B cell (primary cell): ENCODE data around the gene GRK1. TPM values are rescaled to one million over a fixed set of nuclear protein-coding genes. Genes with fewer than 3 reads are reported as not detected.

Experiments used
- ATAC-seq: fragments of 200-7000 bp; cut with Tn5 transposase; one replicate; pipeline ENCODE4 v1.10.0; 2021; ENCODE audit warnings: low read depth, mild to moderate bottlenecking, moderate number of reproducible peaks, moderate library complexity
- CTCF ChIA-PET: fragments of 350-600 bp; sonication (Branson Sonifier 250); formaldehyde crosslinking; loops from one replicate; lab custom pipeline; 2021; ENCODE audit warnings: antibody characterized with exemption, inconsistent platforms; lab: Charles Lee
- POLR2A ChIA-PET: fragments of 350-600 bp; sonication (Branson Sonifier 250); formaldehyde crosslinking; loops from one replicate; lab custom pipeline; 2021; ENCODE audit warnings: antibody characterized with exemption; lab: Charles Lee
- DNase-seq: peaks from one replicate; pipeline ENCODE4 v3.0.0; 2013
- H2AFZ ChIP-seq: 2 replicates; pipeline ENCODE4 v1.6.1; 2012; ENCODE audit warnings: mild to moderate bottlenecking, low read depth, low read length; ENCODE audit not compliant: insufficient read depth, poor library complexity, severe bottlenecking
- H3K27ac ChIP-seq, 2 donors: 1 replicate in 1 of 2; 2 replicates in 1 of 2; pipeline ENCODE4 v1.5.1; 2012 to 2013; ENCODE audit warnings: low read length in 2 of 2, mild to moderate bottlenecking in 2 of 2, moderate library complexity in 1 of 2
- H3K27me3 ChIP-seq, 4 experiments: fragments of 200-600 bp in 1 of 4; sonication (generic) in 1 of 4; replicated peaks in 1 of 4; 1 replicate in 2 of 4; 2 replicates in 2 of 4; pipeline versions ENCODE4 v1.6.1 to v1.7.0; 2013 to 2016; ENCODE audit warnings: low read length in 3 of 4, mild to moderate bottlenecking in 2 of 4, mixed read lengths in 1 of 4, moderate library complexity in 1 of 4; ENCODE audit not compliant: insufficient read depth in 4 of 4, control insufficient read depth in 3 of 4; ENCODE audit errors: control extremely low read depth in 1 of 4
- H3K36me3 ChIP-seq, 2 experiments: replicated peaks in 1 of 2; 1 replicate in 1 of 2; 2 replicates in 1 of 2; pipeline versions ENCODE4 v1.6.1 to v1.7.1; 2013; ENCODE audit warnings: low read length in 1 of 2; ENCODE audit not compliant: insufficient read depth in 2 of 2, control insufficient read depth in 1 of 2; ENCODE audit errors: control extremely low read depth in 1 of 2, extremely low read depth in 1 of 2
- H3K4me1 ChIP-seq, 2 donors: fragments of 200-600 bp in 1 of 2; sonication (generic) in 1 of 2; 1 replicate in 1 of 2; 2 replicates in 1 of 2; pipeline versions ENCODE4 v1.5.1 to v1.6.1; 2013 to 2017; ENCODE audit warnings: low read length in 2 of 2; ENCODE audit not compliant: control insufficient read depth in 2 of 2, insufficient read depth in 2 of 2
- H3K4me2 ChIP-seq: replicated peaks from 2 replicates; pipeline ENCODE3; 2012; ENCODE audit warnings: mild to moderate bottlenecking, low read depth, low read length; ENCODE audit not compliant: poor library complexity, severe bottlenecking
- H3K4me3 ChIP-seq, 5 experiments: fragments of 200-600 bp in 1 of 5; sonication (generic) in 1 of 5; 1 replicate in 3 of 5; 2 replicates in 2 of 5; pipeline versions ENCODE4 v1.5.1 to v1.7.0; 2011 to 2016; ENCODE audit warnings: low read length in 4 of 5, mild to moderate bottlenecking in 4 of 5, low read depth in 2 of 5, control low read depth in 1 of 5, moderate library complexity in 1 of 5; ENCODE audit not compliant: insufficient read depth in 1 of 5; ENCODE audit errors: control extremely low read depth in 1 of 5, extremely low read depth in 1 of 5
- H3K79me2 ChIP-seq: fragments of 200-600 bp; sonication (generic); one replicate; pipeline ENCODE4 v1.6.0; 2016; ENCODE audit warnings: low read length; ENCODE audit not compliant: control insufficient read depth, insufficient read depth
- H3K9ac ChIP-seq: fragments of 200-600 bp; sonication (generic); 2 replicates; pipeline ENCODE4 v1.6.1; 2017; ENCODE audit warnings: mild to moderate bottlenecking, low read length, moderate library complexity
- H3K9me3 ChIP-seq, 3 donors: one replicate each; pipeline versions ENCODE4 v1.6.1 to v1.7.1; 2013; ENCODE audit warnings: low read length in 2 of 3; ENCODE audit not compliant: control insufficient read depth in 2 of 3, insufficient read depth in 1 of 3; ENCODE audit errors: control extremely low read depth in 1 of 3
- H4K20me1 ChIP-seq: 2 replicates; pipeline ENCODE4 v1.6.0; 2012; ENCODE audit warnings: mild to moderate bottlenecking, low read length; ENCODE audit not compliant: insufficient read depth, control insufficient read depth, poor library complexity, severe bottlenecking
- H3K27ac Mint-ChIP-seq: one replicate; pipeline ENCODE4 v1.8.0; 2021; ENCODE audit warnings: mixed read lengths
- H3K27me3 Mint-ChIP-seq: one replicate; pipeline ENCODE4 v1.8.0; 2021; ENCODE audit warnings: mixed read lengths
- H3K4me1 Mint-ChIP-seq: one replicate; pipeline ENCODE4 v1.8.0; 2021; ENCODE audit warnings: mixed read lengths
- H3K4me3 Mint-ChIP-seq: one replicate; pipeline ENCODE4 v1.8.0; 2021; ENCODE audit warnings: mixed read lengths
- H3K9me3 Mint-ChIP-seq: one replicate; pipeline ENCODE4 v1.8.0; 2022; ENCODE audit warnings: mixed read lengths; ENCODE audit not compliant: insufficient read depth
- CTCF ChIP-seq: fragments of 200-600 bp; IDR thresholded peaks from one replicate; pipeline ENCODE4 v1.8.0; 2022; ENCODE audit warnings: antibody characterized with exemption, mild to moderate bottlenecking
- EZH2 ChIP-seq: IDR thresholded peaks from 2 replicates; pipeline ENCODE4 v1.6.1; 2012; ENCODE audit warnings: borderline replicate concordance, low read depth, mild to moderate bottlenecking, moderate library complexity, low read length; ENCODE audit not compliant: insufficient read depth, poor library complexity, severe bottlenecking
- WGBS: methylation state at CpG from one replicate; pipeline ENCODE4 v1.1.5; 2013; ENCODE audit warnings: missing lambda C conversion rate; ENCODE audit not compliant: insufficient coverage; 5-methylcytosine and 5-hydroxymethylcytosine counted together
- intact Hi-C: fragments of 100-400 bp; cut with micrococcal nuclease; formaldehyde crosslinking; loops from one replicate; pipeline ENCODE4 v1.10.0; 2022
- polyA plus RNA-seq: library from polyadenylated mRNA; depleted of rRNA; stranded (reverse); fragments of >200 nt; gene quantifications from 2 replicates; pipeline ENCODE4 v1.2.3, GENCODE V29; 2012
- total RNA-seq, 2 donors: library from RNA; stranded (reverse); fragments of 120-200 nt in 1 of 2; gene quantifications; 1 replicate in 1 of 2; 2 replicates in 1 of 2; pipeline versions ENCODE4 v1.2.3 to v1.2.4, GENCODE V29; 2013 to 2022

The GRK1 gene
- total and polyA plus RNA-seq, 2 donors (not counting 1 experiment from before 2014, with no cell fraction given), result not detected

GRCh38 chr13:113758651-113759524, 91.9 kb downstream of the GRK1 start, which contains the start of gene TMEM255B:
Gene TMEM255B (plus strand): TSS chr13:113759226. CDS start chr13:113759270, 44 bp downstream.
- Mint-ChIP-seq H3K4me3 (peak within 1 kb of the TSS; percentile 88), H3K27ac (peak within 1 kb of the TSS; percentile 75), H3K4me1 (peaks cover 20% of the 10 kb centered on the region), H3K9me3 (no peaks in the 10 kb centered on the region), H3K27me3 (peaks cover 36% of the 10 kb centered on the region)
- Histone ChIP-seq H3K4me3 (peak within 1 kb of the TSS; percentile 72 to 90 (median 76)), H2AFZ (peak within 1 kb of the TSS; percentile 97), H3K36me3 (no peaks in the 10 kb centered on the region), H3K9ac (peak within 1 kb of the TSS; percentile 86), H3K79me2 (no peaks in the 10 kb centered on the region), H3K9me3 (peaks cover 0 to 12% (median 0%) of the 10 kb centered on the region in 3 donors), H3K4me2 (peak within 1 kb of the TSS; percentile 99), H3K4me1 (peaks cover 13 to 16% of the 10 kb centered on the region in 2 donors), H3K27me3 (peaks cover 0 to 30% (median 18%) of the 10 kb centered on the region in 4 experiments), H4K20me1 (no peaks in the 10 kb centered on the region), H3K27ac (peak within 1 kb of the TSS; percentile 74 to 87)
- under 1% methylated on average over 80 of the region's 80 CpGs for WGBS
- CTCF ChIA-PET, result interaction anchor here (2.2 kb wide), 1 partner anchor 16 kb away, joined by 6 read pairs; no protein-coding TSS in a partner anchor
- intact Hi-C loops, result loop anchor here (2.0 kb wide), 1 partner anchor 56 kb away; no protein-coding TSS in a partner anchor
- ATAC-seq (peak; percentile 85), DNase-seq (peak; percentile 84)
- POLR2A ChIA-PET, result interaction anchor here (0.5 to 1.1 kb wide), 2 partner anchors 18 to 55 kb away, joined by 3 read pairs; no protein-coding TSS in a partner anchor
- no peak for TF ChIP-seq EZH2
- TF ChIP-seq CTCF, result peak; percentile 56
